Mesothelial cell of epicardium (in vitro differentiated cells): Measurements from ENCODE around the gene DMD. TPM values are rescaled to one million over a fixed set of nuclear protein-coding genes. Genes with fewer than 3 reads are reported as not detected.

Source experiments
- DNase-seq, 2 experiments: peaks; one replicate each; pipeline ENCODE4 v3.0.0; 2021; ENCODE audit warnings: low spot score in 2 of 2; ENCODE audit not compliant: unreplicated experiment in 2 of 2
- H3K27ac Mint-ChIP-seq: 2 replicates; pipeline ENCODE4 v1.8.0; 2021; ENCODE audit warnings: mixed read lengths
- H3K27me3 Mint-ChIP-seq: 2 replicates; pipeline ENCODE4 v1.8.0; 2021; ENCODE audit warnings: low read depth, mixed read lengths
- H3K36me3 Mint-ChIP-seq: 2 replicates; pipeline ENCODE4 v1.8.0; 2021; ENCODE audit warnings: mixed read lengths
- H3K4me1 Mint-ChIP-seq: 2 replicates; pipeline ENCODE4 v1.8.0; 2021; ENCODE audit warnings: mixed read lengths
- H3K4me3 Mint-ChIP-seq: 2 replicates; pipeline ENCODE4 v1.8.0; 2021; ENCODE audit warnings: mild to moderate bottlenecking, moderate library complexity, mixed read lengths
- H3K9me3 Mint-ChIP-seq: 2 replicates; pipeline ENCODE4 v1.8.0; 2021; ENCODE audit warnings: mixed read lengths
- total RNA-seq: library from RNA; stranded (reverse); gene quantifications from 3 replicates; pipeline ENCODE4 v1.2.1, GENCODE V29; 2021
- TF ChIP-seq, protein P1 (sequence below): fragments of 200-600 bp; sonication (generic); IDR thresholded peaks from one replicate; pipeline ENCODE4 v1.5.0; 2021; ENCODE audit warnings: antibody characterized with exemption; ENCODE audit not compliant: unreplicated experiment

The DMD gene
- total RNA-seq, 1 donor from 2014 or later, result 79.4 TPM

GRCh38 chrX:31153475-31154047, 2057.8 kb downstream of the DMD start:
- Mint-ChIP-seq H3K36me3 (peaks cover 5% of the 10 kb centered on the region), H3K27me3 (no peaks in the 10 kb centered on the region), H3K4me3 (no peak overlapping the region), H3K9me3 (peaks cover 37% of the 10 kb centered on the region), H3K4me1 (peaks cover 15% of the 10 kb centered on the region), H3K27ac (no peak overlapping the region)
- no peak for DNase-seq
- TF ChIP-seq, protein P1, sequence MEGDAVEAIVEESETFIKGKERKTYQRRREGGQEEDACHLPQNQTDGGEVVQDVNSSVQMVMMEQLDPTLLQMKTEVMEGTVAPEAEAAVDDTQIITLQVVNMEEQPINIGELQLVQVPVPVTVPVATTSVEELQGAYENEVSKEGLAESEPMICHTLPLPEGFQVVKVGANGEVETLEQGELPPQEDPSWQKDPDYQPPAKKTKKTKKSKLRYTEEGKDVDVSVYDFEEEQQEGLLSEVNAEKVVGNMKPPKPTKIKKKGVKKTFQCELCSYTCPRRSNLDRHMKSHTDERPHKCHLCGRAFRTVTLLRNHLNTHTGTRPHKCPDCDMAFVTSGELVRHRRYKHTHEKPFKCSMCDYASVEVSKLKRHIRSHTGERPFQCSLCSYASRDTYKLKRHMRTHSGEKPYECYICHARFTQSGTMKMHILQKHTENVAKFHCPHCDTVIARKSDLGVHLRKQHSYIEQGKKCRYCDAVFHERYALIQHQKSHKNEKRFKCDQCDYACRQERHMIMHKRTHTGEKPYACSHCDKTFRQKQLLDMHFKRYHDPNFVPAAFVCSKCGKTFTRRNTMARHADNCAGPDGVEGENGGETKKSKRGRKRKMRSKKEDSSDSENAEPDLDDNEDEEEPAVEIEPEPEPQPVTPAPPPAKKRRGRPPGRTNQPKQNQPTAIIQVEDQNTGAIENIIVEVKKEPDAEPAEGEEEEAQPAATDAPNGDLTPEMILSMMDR, result no peak

DNA sequence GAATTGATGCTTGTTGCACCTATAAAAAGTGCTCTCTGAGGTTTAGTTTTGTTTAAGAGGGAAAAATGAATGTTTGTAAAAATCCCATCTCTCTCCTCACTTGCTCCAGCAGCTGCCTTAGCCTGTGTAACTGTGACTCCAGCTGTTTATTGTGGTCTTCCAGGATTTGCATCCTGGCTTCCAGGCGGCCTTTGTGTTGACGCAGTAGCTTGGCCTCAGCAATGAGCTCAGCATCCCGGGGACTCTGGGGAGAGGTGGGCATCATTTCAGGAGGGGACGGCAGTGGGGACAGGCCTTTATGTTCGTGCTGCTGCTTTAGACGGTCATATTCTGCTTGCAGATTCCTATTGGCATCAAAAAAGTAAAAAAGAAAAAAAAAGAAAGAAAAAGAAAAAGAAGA, 2064.2 kb downstream of the DMD start:
- DNase-seq, result no peak
- Mint-ChIP-seq H3K4me1 (no peaks in the 10 kb centered on the region), H3K9me3 (peaks cover 43% of the 10 kb centered on the region), H3K36me3 (peaks cover 34% of the 10 kb centered on the region), H3K27ac (no peak overlapping the region), H3K4me3 (no peak overlapping the region), H3K27me3 (no peaks in the 10 kb centered on the region)
- TF ChIP-seq, protein P1, result no peak

- no peaks in the 10 kb centered on the region for H3K27me3 Mint-ChIP-seq
- H3K4me1 Mint-ChIP-seq, result no peaks in the 10 kb centered on the region
- H3K9me3 Mint-ChIP-seq, result peaks cover 59% of the 10 kb centered on the region
- TF ChIP-seq, protein P1, result no peak
- H3K4me3 Mint-ChIP-seq, result no peak overlapping the region
- H3K27ac Mint-ChIP-seq, result no peak overlapping the region
- DNase-seq, result no peak
- H3K36me3 Mint-ChIP-seq, result peaks cover 37% of the 10 kb centered on the region
Observed at GRCh38 chrX:31139961-31140360, 2071.4 kb downstream of the DMD start.

DNA sequence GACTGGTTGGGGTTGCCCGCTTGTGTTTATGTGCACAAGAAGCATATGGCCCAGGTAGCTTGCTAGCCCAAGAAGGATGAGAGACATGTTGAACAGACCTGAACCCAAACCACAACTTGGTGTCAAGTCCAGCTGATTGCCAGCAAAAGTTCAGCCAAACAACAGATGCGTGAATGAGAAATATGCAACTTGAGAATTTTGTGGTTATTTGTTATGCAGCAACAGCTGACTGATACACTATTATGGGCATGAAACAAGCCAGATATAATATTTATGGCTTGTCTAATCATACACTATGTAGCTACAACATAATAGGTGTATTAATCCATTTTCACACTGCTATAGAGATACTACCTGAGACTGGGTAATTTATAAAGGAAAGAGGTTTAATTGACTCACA, 2073.2 kb downstream of the DMD start:
- H3K4me3 Mint-ChIP-seq, result no peak overlapping the region
- H3K36me3 Mint-ChIP-seq, result peaks cover 21% of the 10 kb centered on the region
- H3K9me3 Mint-ChIP-seq, result peaks cover 44% of the 10 kb centered on the region
- no peaks in the 10 kb centered on the region for H3K27me3 Mint-ChIP-seq
- no peak for DNase-seq
- no peak overlapping the region for H3K27ac Mint-ChIP-seq
- TF ChIP-seq, protein P1, result no peak
- H3K4me1 Mint-ChIP-seq, result no peaks in the 10 kb centered on the region

DNA sequence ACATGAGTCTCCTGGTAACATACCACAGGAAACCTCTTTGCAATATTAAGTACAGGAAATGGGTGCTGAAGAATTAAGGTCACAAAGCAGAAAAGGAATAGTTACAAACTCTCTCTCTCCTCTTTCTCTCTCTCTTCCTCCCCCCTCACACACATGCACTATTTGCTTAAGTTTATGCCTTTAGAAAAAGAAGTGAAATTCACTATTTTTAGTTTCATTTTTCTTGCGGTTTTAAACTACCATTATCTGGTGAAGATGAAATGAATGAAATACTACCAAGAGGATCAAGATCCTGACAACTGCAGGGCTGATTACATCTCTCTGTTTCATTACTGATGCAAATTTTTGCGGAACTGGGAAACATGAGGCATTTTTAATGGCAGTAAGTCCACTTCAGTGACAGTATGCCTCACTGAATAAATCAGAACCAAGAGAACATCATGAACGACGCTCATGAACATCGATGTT, 2075.2 kb downstream of the DMD start:
- no peak for DNase-seq
- Mint-ChIP-seq H3K4me3 (no peak overlapping the region), H3K27me3 (no peaks in the 10 kb centered on the region), H3K9me3 (peaks cover 35% of the 10 kb centered on the region), H3K36me3 (peaks cover 17% of the 10 kb centered on the region), H3K27ac (no peak overlapping the region), H3K4me1 (no peaks in the 10 kb centered on the region)
- TF ChIP-seq, protein P1, result no peak
